ENCODE measurements around the gene MYBL2. TPM values are rescaled to one million over a fixed set of nuclear protein-coding genes. Genes with fewer than 3 reads are reported as not detected.
A peak's percentile ranks its signal among the peaks of the same experiment; 100 is the strongest.

Gene MYBL2
- total RNA-seq, 1 experiment from 2014 or later: 159 TPM

GRCh38 chr20:43711098-43711654, 44.3 kb downstream of the MYBL2 start:
- Mint-ChIP-seq H3K27me3 (ENCODE audit: low read depth) (no peaks in the 10 kb centered on the region), H3K9me3 (no peaks in the 10 kb centered on the region; a peak in 1 of 5 replicates), H3K4me1 (no peaks in the 10 kb centered on the region), H3K4me3 (no peak overlapping the region), H3K36me3 (ENCODE audit: insufficient read depth in 1 of 3, low read depth in 3 of 3) (peaks cover 51 to 91% (median 85%) of the 10 kb centered on the region in 3 experiments; a peak in 6 of 7 replicates), H3K27ac (peak overlapping the region in 2 of 3 experiments; percentile 32 to 80; a peak in 2 of 7 replicates)
- Histone ChIP-seq H3T11ph (ENCODE audit: low read length) (no peak overlapping the region), H3K18ac (ENCODE audit: insufficient read length, low read depth, low read length) (no peak overlapping the region), H2BK15ac (ENCODE audit: low read depth, low read length) (no peak overlapping the region), H3K23me2 (ENCODE audit: insufficient read length, low read depth, low read length, poor library complexity, severe bottlenecking) (no peaks in the 10 kb centered on the region), H3K4me2 (ENCODE audit: insufficient read depth, insufficient read length, low read length) (no peak overlapping the region), H4K5ac (ENCODE audit: insufficient read length, low read depth, low read length) (no peak overlapping the region), H2BK20ac (ENCODE audit: low read depth, low read length, poor library complexity, severe bottlenecking) (no peak overlapping the region), H3K56ac (ENCODE audit: insufficient read length, low read depth, low read length) (no peak overlapping the region), H3K23ac (ENCODE audit: insufficient read length, low read depth, low read length) (no peak overlapping the region), H4K20me1 (ENCODE audit: control insufficient read depth, insufficient read depth, insufficient read length) (no peaks in the 10 kb centered on the region), H4K8ac (replicated peaks; ENCODE audit: insufficient read length, low read depth, low read length) (no peak overlapping the region), H2AK5ac (ENCODE audit: insufficient read length, low read length) (no peak overlapping the region), H3K4me1 (ENCODE audit: insufficient read depth, low read length) (no peaks in the 10 kb centered on the region), H3K4ac (ENCODE audit: low read depth, low read length) (no peak overlapping the region), H3K14ac (ENCODE audit: insufficient read depth, low read length) (no peak overlapping the region; the same call in 1 of the 2 replicates), H4K91ac (ENCODE audit: insufficient read length, low read depth, low read length) (no peak overlapping the region), H3K79me1 (ENCODE audit: insufficient read depth, low read depth, low read length, poor library complexity, severe bottlenecking) (no peaks in the 10 kb centered on the region), H3K27ac (ENCODE audit: insufficient read length, low read depth, low read length) (no peak overlapping the region), H2BK12ac (ENCODE audit: insufficient read length, low read depth, low read length) (no peak overlapping the region), H3K9me3 (ENCODE audit: control insufficient read depth, low read depth, low read length) (no peaks in the 10 kb centered on the region), H3K9ac (ENCODE audit: extremely low read depth, insufficient read length, low read length) (no peak overlapping the region), H3K27me3 (ENCODE audit: insufficient read depth, low read length) (no peaks in the 10 kb centered on the region), H2BK5ac (ENCODE audit: insufficient read length, low read length) (no peak overlapping the region), H2AFZ (ENCODE audit: low read length) (no peak overlapping the region), H2BK120ac (ENCODE audit: low read depth, low read length, poor library complexity, severe bottlenecking) (no peak overlapping the region), H3K79me2 (ENCODE audit: insufficient read depth, low read length) (no peaks in the 10 kb centered on the region)
- WGBS (ENCODE audit: extremely low coverage, insufficient read length, low lambda C conversion rate): no CpG with 5 or more reads among the region's 15 CpGs
- no peak for TF ChIP-seq CTCF (conservative IDR thresholded peaks at IDR 0.05)
- DNase-seq: no peak

Measured in H9 (cell line).